Peyer's patch (tissue), 4 donors: Measurements from ENCODE around the gene DSCAML1. TPM values are rescaled to one million over a fixed set of nuclear protein-coding genes. Genes with fewer than 3 reads are reported as not detected.
"Not testable (repeated sequence)": the region's sequence is repeated elsewhere in the genome, so short reads cannot be mapped to it uniquely, and the experiment has no call there.

Experiments used
- DNase-seq, 3 donors: peaks; one replicate each; pipeline ENCODE4 v3.0.0-alpha.2; 2017 to 2019
- H3K27ac ChIP-seq, 4 donors: fragments of 200-600 bp; sonication (generic); one replicate each; pipeline ENCODE4 v1.5.1; 2016 to 2019
- H3K27me3 ChIP-seq, 2 donors: fragments of 200-600 bp; sonication (generic); one replicate each; pipeline ENCODE4 v1.5.1; 2019
- H3K36me3 ChIP-seq, 3 donors: fragments of 200-600 bp; sonication (generic); one replicate each; pipeline ENCODE4 v1.5.1; 2016 to 2019
- H3K4me1 ChIP-seq, 4 donors: fragments of 200-600 bp; sonication (generic); one replicate each; pipeline ENCODE4 v1.5.1; 2016 to 2019
- H3K4me3 ChIP-seq, 4 donors: fragments of 200-600 bp; sonication (generic); 1 replicate in 3 of 4; 2 replicates in 1 of 4; pipeline ENCODE4 v1.5.1; 2016 to 2019; ENCODE audit warnings: mild to moderate bottlenecking in 1 of 4
- H3K9me3 ChIP-seq, 4 donors: fragments of 200-600 bp; sonication (generic); one replicate each; pipeline ENCODE4 v1.5.1; 2016 to 2019; ENCODE audit warnings: mild to moderate bottlenecking in 1 of 4
- POLR2A ChIP-seq, 2 donors: fragments of 450-650 bp; IDR thresholded peaks; one replicate each; pipeline ENCODE4 v1.5.1; 2017; ENCODE audit warnings: antibody characterized with exemption in 2 of 2, mild to moderate bottlenecking in 2 of 2, moderate library complexity in 2 of 2
- total RNA-seq, 4 donors: library from RNA; depleted of rRNA; stranded (reverse); fragments of >200 nt; gene quantifications; one replicate each; pipeline ENCODE4 v1.1.0, GENCODE V29; 2016
- TF ChIP-seq, protein P1 (sequence below), 6 experiments: fragments of 450-650 bp in 4 of 6; fragments of 200-600 bp in 2 of 6; sonication (generic) in 1 of 6; IDR thresholded peaks; one replicate each; pipeline ENCODE4 v1.5.1; 2017 to 2019; ENCODE audit warnings: antibody characterized with exemption in 6 of 6, mild to moderate bottlenecking in 3 of 6, moderate library complexity in 1 of 6

The DSCAML1 gene
- total RNA-seq, 4 donors from 2014 or later, result 0.18 to 5.8 (median 2.9) TPM

DNA sequence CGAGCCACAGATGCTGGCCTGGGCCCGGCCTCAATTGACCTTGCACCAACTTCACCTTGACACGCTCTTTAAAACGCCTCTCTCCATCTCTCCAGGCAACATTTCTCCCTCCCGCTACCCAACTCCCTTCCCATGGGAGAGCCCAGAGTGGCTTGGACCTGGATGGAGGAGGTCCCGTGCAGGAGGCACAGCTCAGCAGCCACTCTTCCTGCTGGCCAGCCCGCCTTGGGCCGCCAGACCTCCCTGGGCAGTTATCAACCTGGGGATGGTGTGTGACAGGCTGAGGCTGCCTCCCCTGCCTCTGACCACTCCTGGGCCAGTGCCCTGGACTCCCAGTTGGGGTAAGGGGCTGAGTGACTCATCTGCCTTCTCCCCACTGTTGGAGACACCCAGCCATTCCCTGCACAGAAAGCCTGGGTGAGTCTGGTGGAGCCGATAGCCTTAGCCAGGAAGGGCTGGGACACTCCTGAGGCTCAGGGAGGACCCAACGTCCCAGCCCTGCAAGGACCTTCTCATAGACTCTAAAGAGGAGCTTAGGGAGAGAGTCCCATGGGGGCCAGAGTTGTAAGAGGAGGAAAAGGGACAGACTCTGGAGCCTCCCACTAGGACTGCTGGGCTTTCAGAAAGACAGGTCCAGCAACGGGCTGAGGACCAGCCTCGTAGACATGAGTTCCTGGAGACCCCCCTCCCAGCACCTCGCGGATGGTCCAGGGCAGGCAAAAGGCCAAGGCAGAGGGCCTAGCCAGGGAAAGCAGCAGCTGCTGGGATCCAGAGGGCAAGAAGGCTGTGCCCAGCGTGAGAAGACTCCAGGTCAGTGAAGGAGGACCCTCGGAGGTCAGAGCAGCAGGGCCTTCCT lies 337.7 kb downstream of the DSCAML1 start:
- no peak overlapping the region for H3K4me3 ChIP-seq
- no peaks in the 10 kb centered on the region for H3K9me3 ChIP-seq
- no peak for DNase-seq
- H3K27ac ChIP-seq, result no peak overlapping the region
- H3K4me1 ChIP-seq, result no peaks in the 10 kb centered on the region
- TF ChIP-seq, protein P1, sequence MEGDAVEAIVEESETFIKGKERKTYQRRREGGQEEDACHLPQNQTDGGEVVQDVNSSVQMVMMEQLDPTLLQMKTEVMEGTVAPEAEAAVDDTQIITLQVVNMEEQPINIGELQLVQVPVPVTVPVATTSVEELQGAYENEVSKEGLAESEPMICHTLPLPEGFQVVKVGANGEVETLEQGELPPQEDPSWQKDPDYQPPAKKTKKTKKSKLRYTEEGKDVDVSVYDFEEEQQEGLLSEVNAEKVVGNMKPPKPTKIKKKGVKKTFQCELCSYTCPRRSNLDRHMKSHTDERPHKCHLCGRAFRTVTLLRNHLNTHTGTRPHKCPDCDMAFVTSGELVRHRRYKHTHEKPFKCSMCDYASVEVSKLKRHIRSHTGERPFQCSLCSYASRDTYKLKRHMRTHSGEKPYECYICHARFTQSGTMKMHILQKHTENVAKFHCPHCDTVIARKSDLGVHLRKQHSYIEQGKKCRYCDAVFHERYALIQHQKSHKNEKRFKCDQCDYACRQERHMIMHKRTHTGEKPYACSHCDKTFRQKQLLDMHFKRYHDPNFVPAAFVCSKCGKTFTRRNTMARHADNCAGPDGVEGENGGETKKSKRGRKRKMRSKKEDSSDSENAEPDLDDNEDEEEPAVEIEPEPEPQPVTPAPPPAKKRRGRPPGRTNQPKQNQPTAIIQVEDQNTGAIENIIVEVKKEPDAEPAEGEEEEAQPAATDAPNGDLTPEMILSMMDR (IDR thresholded peaks at IDR 0.05), result no peak
- TF ChIP-seq POLR2A (IDR thresholded peaks at IDR 0.05), result no peak
- no peaks in the 10 kb centered on the region for H3K36me3 ChIP-seq
- H3K27me3 ChIP-seq, result no peaks in the 10 kb centered on the region

DNA sequence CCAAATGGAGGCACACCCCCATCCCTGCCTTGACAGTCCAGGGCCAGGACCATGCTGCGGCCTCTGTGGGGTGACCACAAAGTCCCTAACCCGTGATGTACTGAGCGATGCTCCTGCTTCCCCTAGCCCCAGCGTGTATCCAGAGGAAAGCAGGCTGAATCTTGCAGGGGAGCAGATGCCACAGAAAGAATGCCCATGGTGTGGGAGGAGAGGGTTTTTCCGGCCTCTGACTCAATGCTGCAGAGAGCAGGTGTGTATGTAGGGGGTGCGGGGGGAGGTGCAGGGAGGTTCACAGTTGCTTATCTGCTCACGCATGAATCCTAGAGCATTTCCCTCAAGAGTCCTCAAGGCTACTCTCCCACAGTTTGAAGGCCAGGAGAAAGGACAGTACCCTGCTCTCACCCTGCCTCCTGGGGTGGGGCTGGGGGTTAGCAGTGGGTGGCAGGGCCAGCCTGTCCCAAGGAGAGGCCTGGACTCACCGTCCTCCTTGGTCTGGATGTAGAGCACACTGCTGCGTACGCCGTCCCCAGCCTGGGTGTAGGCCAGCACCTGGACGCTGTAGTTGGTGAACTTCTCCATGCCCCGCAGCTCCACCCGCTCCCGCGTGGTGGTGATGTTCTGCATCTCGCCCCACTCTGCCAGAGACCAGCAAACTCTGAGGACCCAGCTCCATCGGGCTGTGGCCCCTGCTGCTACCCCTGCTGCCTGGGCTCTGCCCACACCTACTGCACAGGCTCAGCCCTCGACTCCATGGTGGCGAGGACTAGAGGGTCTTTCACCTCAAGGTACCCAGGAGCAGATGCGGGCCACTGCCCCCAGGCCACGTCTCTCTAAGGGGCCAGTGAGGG lies 338.5 kb downstream of the DSCAML1 start:
- Histone ChIP-seq H3K4me1 (no peaks in the 10 kb centered on the region), H3K27me3 (no peaks in the 10 kb centered on the region), H3K9me3 (no peaks in the 10 kb centered on the region), H3K36me3 (no peaks in the 10 kb centered on the region), H3K27ac (no peak overlapping the region), H3K4me3 (no peak overlapping the region)
- TF ChIP-seq POLR2A (IDR thresholded peaks at IDR 0.05), result no peak
- TF ChIP-seq, protein P1 (IDR thresholded peaks at IDR 0.05), result no peak
- peak in 1 of 3 donors; percentile 23 for DNase-seq

DNA sequence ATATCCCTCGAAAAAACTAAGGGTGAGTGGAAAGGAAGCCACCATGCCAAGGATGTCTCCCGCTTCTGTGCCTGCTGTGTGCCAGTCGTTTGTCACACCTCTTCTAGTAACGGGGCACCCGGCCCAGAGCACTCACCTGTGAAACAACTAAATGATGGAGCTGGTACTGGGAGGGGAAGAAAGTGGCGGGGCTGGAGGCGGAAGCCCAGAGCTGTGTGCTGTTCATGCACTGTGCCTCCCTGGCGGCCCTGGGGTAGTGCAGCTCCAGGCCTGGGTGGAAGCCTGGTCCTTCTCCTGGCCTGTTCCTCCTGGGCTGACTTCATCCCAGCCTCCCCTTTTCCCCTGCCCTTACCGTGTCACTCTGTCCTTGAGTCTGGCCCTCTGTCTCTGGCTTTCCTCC lies 339.2 kb downstream of the DSCAML1 start:
- Histone ChIP-seq H3K9me3 (no peaks in the 10 kb centered on the region), H3K27me3 (no peaks in the 10 kb centered on the region), H3K27ac (no peak overlapping the region), H3K36me3 (no peaks in the 10 kb centered on the region), H3K4me1 (no peaks in the 10 kb centered on the region), H3K4me3 (no peak overlapping the region)
- TF ChIP-seq POLR2A (IDR thresholded peaks at IDR 0.05), result no peak
- TF ChIP-seq, protein P1 (IDR thresholded peaks at IDR 0.05), result no peak
- no peak for DNase-seq

DNA sequence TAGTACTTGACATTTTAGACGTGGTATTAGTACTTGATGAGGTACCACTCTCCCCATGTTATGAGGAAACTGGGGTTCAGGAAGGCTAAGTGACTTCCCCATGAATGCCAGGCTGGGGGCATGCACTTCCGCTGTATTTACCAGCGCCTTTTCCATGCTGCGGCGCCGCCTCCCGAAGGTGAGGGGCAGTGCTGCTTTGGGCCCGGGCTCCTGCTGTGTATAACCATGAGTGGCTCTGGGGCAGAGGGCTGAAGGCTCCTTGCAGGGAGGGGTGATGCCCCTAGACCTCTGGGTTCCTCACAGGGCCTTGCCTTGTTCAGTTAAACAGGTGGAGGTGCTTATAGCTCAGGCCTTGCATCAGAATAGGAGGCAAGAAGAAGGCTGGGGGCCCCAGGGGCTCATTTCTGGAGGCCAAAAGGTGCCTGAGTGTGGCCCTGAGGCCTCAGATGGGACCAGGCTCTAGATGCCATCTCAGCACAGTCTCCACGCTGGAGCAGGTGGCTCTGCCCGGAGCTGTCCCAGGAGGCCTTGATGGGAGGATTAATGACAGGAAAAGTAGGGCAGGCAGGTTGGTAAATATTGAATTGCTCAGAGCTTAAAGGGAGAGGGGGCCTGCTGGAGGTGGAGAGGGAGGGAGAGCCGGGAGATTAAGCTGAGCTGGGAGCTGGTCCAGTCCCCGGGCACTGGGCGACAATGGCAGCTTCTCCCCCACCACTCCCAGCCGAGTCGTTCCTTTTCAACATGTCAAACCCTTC lies 339.8 kb downstream of the DSCAML1 start:
- no peak overlapping the region for H3K4me3 ChIP-seq
- no peak overlapping the region for H3K27ac ChIP-seq
- TF ChIP-seq POLR2A (IDR thresholded peaks at IDR 0.05), result no peak
- TF ChIP-seq, protein P1 (IDR thresholded peaks at IDR 0.05), result no peak

DNA sequence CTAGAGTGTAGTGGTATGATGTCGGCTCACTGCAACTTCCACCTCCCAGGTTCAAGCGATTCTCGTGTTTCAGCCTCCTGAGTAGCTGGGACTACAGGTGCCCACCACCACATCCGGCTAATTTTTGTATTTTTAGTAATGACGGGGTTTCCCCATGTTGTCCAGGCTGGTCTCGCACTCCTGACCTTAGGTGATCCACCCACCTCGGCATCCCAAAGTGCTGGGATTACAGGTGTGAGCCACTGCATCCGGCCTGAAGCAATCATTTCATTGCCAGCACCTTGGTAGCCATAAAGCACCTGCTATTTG lies 340.3 kb downstream of the DSCAML1 start:
- H3K27me3 ChIP-seq, H3K27ac ChIP-seq, DNase-seq, H3K36me3 ChIP-seq, H3K9me3 ChIP-seq, H3K4me1 ChIP-seq, H3K4me3 ChIP-seq: not testable (repeated sequence)

More for the DNA sequence above, 339.8 kb downstream of the DSCAML1 start:
- peak in 1 of 3 donors; percentile 24 for DNase-seq
- no peaks in the 10 kb centered on the region for H3K9me3 ChIP-seq
- H3K4me1 ChIP-seq, result no peaks in the 10 kb centered on the region
- H3K27me3 ChIP-seq, result no peaks in the 10 kb centered on the region
- H3K36me3 ChIP-seq, result no peaks in the 10 kb centered on the region
